HS-5 (cell line): Measurements from ENCODE around the gene SERPINB1.
"Not testable (repeated sequence)": the region's sequence is repeated elsewhere in the genome, so short reads cannot be mapped to it uniquely, and the experiment has no call there.

Experiments used
- DNase-seq: peaks from one replicate; pipeline ENCODE4 v3.0.0-alpha.2; 2012; ENCODE audit warnings: low read depth

Gene SERPINB1

GRCh38 chr6:2866171-2866846 lies 24.6 kb upstream of the SERPINB1 start:
- no peak for DNase-seq

- no peak for DNase-seq
Observed at GRCh38 chr6:2865694-2866151, 24.1 kb upstream of the SERPINB1 start.

GRCh38 chr6:2865270-2865669 lies 23.6 kb upstream of the SERPINB1 start:
- no peak for DNase-seq

GRCh38 chr6:2863901-2864300 lies 22.2 kb upstream of the SERPINB1 start:
- no peak for DNase-seq

GRCh38 chr6:2862712-2863181 lies 21.1 kb upstream of the SERPINB1 start:
- DNase-seq, result no peak

GRCh38 chr6:2861822-2862164 lies 20.1 kb upstream of the SERPINB1 start:
- DNase-seq, result no peak

- DNase-seq, result no peak
Observed at GRCh38 chr6:2861060-2861821, 19.6 kb upstream of the SERPINB1 start.

- not testable (repeated sequence) for DNase-seq
Observed at GRCh38 chr6:2860706-2861059, 19.0 kb upstream of the SERPINB1 start.

GRCh38 chr6:2859798-2860705 lies 18.4 kb upstream of the SERPINB1 start:
- DNase-seq, result not testable (repeated sequence)

GRCh38 chr6:2859185-2859700 lies 17.6 kb upstream of the SERPINB1 start:
- DNase-seq, result no peak

GRCh38 chr6:2857580-2858337 lies 16.1 kb upstream of the SERPINB1 start:
- DNase-seq, result no peak

- no peak for DNase-seq
Observed at GRCh38 chr6:2857185-2857579, 15.5 kb upstream of the SERPINB1 start.

GRCh38 chr6:2855061-2855519 lies 13.4 kb upstream of the SERPINB1 start:
- no peak for DNase-seq

- DNase-seq, result no peak
Observed at GRCh38 chr6:2854396-2854982, 12.8 kb upstream of the SERPINB1 start.

- peak; percentile 88 for DNase-seq
Observed at GRCh38 chr6:2853769-2854395, 12.2 kb upstream of the SERPINB1 start.

GRCh38 chr6:2853378-2853768 lies 11.7 kb upstream of the SERPINB1 start:
- DNase-seq, result not testable (repeated sequence)

- no peak for DNase-seq
Observed at GRCh38 chr6:2852921-2853322, 11.3 kb upstream of the SERPINB1 start.

GRCh38 chr6:2852514-2852855 lies 10.8 kb upstream of the SERPINB1 start:
- DNase-seq, result no peak

- DNase-seq, result no peak
Observed at GRCh38 chr6:2851727-2852513, 10.3 kb upstream of the SERPINB1 start.
